Stimulated activated CD8-positive, alpha-beta memory T cell treated with anti-CD3 and anti-CD28 coated beads, Interleukin-4, amount 100 ng/mL, for 24 hours (primary cell): Measurements from ENCODE around the gene KREMEN1.

ENCODE experiments used
- DNase-seq: peaks from one replicate; pipeline ENCODE4 v3.0.0-alpha.2; 2020; ENCODE audit warnings: low read depth

KREMEN1 gene

GRCh38 chr22:29190918-29191317, 118.1 kb downstream of the KREMEN1 start:
- DNase-seq, result no peak

- DNase-seq, result no peak
Measured at GRCh38 chr22:29193021-29193420, 120.2 kb downstream of the KREMEN1 start.

- DNase-seq, result no peak
Measured at GRCh38 chr22:29194184-29194583, 121.3 kb downstream of the KREMEN1 start.

- DNase-seq, result no peak
Measured at GRCh38 chr22:29195118-29195963, 122.5 kb downstream of the KREMEN1 start.

GRCh38 chr22:29195964-29196666, 123.3 kb downstream of the KREMEN1 start:
- no peak for DNase-seq

GRCh38 chr22:29197096-29197495, 124.3 kb downstream of the KREMEN1 start:
- DNase-seq, result no peak

- DNase-seq, result no peak
Measured at GRCh38 chr22:29198240-29198639, 125.4 kb downstream of the KREMEN1 start.

- DNase-seq, result no peak
Measured at GRCh38 chr22:29199702-29200400, 127.0 kb downstream of the KREMEN1 start.

- no peak for DNase-seq
Measured at GRCh38 chr22:29200901-29201300, 128.1 kb downstream of the KREMEN1 start.

- DNase-seq, result no peak
Measured at GRCh38 chr22:29201782-29202181, 128.9 kb downstream of the KREMEN1 start.

- DNase-seq, result peak; percentile 54
Measured at GRCh38 chr22:29202212-29203192, 129.7 kb downstream of the KREMEN1 start.

GRCh38 chr22:29203488-29204454, 130.9 kb downstream of the KREMEN1 start:
- DNase-seq, result no peak

- no peak for DNase-seq
Measured at GRCh38 chr22:29204455-29205183, 131.8 kb downstream of the KREMEN1 start.

- DNase-seq, result no peak
Measured at GRCh38 chr22:29205252-29205593, 132.4 kb downstream of the KREMEN1 start.

GRCh38 chr22:29205594-29206371, 132.9 kb downstream of the KREMEN1 start, which contains the start of gene EMID1:
EMID1 (plus strand) TSS chr22:29205896; CDS start chr22:29206039, 143 bp downstream.
- peak; percentile 5 for DNase-seq

GRCh38 chr22:29206372-29207242, 133.8 kb downstream of the KREMEN1 start:
- no peak for DNase-seq

- DNase-seq, result no peak
Measured at GRCh38 chr22:29207243-29207550, 134.4 kb downstream of the KREMEN1 start.
